ENCODE measurements around the gene MAP7.

The MAP7 gene

GRCh38 chr6:136304410-136304809 is 245.8 kb downstream of the MAP7 start:
- no peak for DNase-seq (ENCODE audit: low read depth in 2 of 2)

- DNase-seq (ENCODE audit: low read depth in 2 of 2) = no peak
Observed at GRCh38 chr6:136303516-136303915, 246.7 kb downstream of the MAP7 start.

DNA sequence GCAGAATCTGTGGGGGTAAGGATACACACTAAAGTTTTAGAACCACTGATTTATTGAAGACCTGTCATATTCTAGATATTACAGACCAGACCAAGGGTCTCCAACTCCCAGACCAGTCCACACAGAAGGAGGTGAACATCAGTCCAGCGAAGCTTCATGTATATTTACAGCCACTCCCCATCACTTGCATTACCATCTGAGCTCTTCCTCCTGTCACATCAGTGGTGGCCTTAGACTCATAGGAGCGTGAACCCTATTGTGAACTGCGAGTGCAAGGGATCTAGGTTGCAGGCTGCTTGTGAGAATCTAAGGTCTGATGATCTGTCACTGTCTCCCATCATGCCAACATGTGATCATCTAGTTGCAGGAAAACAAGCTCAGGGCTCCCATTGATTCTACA is 255.6 kb downstream of the MAP7 start:
- DNase-seq (ENCODE audit: low read depth in 2 of 2) = no peak
